VCaP (cell line): Measurements from ENCODE around the gene PHF11.
"Not testable (repeated sequence)": the region's sequence is repeated elsewhere in the genome, so short reads cannot be mapped to it uniquely, and the experiment has no call there.

Experiments used
- H3K27ac ChIP-seq: fragments of 450-650 bp; 2 replicates; pipeline ENCODE4 v1.5.1; 2017
- TF ChIP-seq, protein P1 (sequence below): fragments of 450-650 bp; conservative IDR thresholded peaks from 2 replicates; pipeline ENCODE4 v1.5.1; 2017; ENCODE audit warnings: mild to moderate bottlenecking, moderate library complexity

PHF11 gene

DNA sequence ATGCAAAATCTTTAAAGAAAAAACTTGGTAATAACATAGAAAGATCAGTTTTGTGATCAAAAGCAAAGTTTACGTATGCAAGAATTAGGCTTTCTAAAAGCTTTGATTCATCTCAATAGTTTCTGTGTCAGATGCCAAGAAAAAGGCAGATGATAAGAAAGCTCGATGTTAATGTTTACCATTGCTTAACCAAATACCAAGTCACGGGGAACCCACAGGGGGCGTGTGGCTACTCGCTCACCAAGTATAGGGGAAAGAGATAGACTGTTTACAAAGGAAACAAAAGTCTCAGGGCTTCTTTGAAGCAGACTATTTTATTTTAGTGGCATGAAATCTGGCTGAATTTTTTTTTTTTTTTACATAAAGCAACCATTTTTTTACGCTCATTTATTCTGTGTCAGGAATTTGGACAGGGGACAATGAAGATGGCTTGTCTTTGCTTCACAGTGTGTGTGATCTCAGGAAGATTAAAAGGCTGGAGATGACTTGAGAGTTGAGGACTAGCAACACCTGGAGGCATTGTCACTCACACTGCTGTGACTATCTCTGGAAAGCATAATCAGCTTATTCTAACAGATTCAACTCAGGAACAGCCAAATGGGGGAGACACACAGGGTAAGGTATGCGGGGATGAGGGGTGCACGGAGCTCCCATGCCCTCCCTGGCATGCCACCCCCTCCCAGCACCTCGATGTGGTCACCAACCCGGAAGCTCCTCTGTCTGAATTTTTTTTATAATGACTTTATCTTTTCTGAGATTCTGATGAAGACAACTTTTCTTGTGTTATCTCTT lies 64.7 kb downstream of the PHF11 start:
- peak overlapping the region; percentile 85 for H3K27ac ChIP-seq

DNA sequence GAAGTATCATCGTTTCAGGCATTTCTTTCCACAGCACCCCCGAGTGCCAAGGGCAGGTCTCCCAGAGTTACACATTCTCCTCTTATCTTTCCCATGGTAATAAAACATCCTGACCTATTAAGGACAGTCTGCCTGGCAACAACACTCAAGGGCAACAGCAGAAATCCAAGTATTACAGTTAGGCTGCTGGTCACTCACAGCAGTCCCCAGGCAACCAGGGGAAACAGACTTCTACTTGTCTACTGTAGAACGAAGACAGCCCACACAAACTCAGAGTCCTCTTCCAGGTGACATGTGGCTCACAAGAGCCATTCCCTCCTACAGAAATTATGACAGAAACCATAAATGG lies 65.3 kb downstream of the PHF11 start:
- H3K27ac ChIP-seq = peak overlapping the region; percentile 85
- TF ChIP-seq, protein P1, sequence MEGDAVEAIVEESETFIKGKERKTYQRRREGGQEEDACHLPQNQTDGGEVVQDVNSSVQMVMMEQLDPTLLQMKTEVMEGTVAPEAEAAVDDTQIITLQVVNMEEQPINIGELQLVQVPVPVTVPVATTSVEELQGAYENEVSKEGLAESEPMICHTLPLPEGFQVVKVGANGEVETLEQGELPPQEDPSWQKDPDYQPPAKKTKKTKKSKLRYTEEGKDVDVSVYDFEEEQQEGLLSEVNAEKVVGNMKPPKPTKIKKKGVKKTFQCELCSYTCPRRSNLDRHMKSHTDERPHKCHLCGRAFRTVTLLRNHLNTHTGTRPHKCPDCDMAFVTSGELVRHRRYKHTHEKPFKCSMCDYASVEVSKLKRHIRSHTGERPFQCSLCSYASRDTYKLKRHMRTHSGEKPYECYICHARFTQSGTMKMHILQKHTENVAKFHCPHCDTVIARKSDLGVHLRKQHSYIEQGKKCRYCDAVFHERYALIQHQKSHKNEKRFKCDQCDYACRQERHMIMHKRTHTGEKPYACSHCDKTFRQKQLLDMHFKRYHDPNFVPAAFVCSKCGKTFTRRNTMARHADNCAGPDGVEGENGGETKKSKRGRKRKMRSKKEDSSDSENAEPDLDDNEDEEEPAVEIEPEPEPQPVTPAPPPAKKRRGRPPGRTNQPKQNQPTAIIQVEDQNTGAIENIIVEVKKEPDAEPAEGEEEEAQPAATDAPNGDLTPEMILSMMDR = no peak

More for the DNA sequence above, 64.7 kb downstream of the PHF11 start:
- TF ChIP-seq, protein P1 = peak; percentile 67

DNA sequence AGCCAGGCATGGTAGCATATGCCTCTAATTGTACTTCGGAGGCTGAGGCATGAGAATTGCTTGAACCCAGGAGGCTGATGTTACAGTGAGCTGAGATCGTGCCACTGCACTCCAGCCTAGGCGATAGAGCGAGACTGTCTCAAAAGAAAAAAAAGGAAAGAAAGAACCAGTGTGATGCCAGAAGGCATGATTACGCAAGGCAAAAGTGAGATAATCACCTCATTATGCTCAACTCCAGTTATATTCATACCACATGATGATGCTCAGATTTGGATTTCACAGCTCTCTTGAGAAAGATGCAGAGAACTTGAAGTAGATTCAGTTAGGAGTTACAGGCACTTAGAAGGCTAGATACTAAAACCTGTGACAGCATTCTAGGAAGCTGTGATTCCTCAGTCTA lies 67.8 kb downstream of the PHF11 start:
- no peak overlapping the region for H3K27ac ChIP-seq
- TF ChIP-seq, protein P1 = no peak

- not testable (repeated sequence) for H3K27ac ChIP-seq
These were observed 69.7 kb downstream of the PHF11 start for GRCh38 chr13:49565461-49565860.

DNA sequence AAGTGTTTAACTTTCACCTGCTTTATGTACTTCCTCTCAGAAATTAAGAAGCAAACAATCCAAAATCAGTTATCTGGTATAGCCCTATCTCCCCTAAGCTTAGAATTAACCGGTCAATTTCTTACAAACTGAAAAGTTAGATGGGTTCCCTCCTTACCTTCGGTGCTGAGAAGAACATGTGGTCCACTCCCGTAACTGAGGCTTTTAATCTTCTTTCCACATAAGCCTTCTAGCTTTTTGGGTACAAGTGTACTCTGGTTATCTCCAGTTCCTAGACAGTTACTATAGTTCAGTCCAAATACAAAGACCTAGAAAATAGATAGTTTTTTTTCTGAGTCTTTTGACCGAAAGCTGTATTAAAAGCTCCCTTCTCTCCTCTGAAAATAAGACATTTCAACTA lies 70.7 kb downstream of the PHF11 start:
- H3K27ac ChIP-seq = no peak overlapping the region
- TF ChIP-seq, protein P1 = no peak

DNA sequence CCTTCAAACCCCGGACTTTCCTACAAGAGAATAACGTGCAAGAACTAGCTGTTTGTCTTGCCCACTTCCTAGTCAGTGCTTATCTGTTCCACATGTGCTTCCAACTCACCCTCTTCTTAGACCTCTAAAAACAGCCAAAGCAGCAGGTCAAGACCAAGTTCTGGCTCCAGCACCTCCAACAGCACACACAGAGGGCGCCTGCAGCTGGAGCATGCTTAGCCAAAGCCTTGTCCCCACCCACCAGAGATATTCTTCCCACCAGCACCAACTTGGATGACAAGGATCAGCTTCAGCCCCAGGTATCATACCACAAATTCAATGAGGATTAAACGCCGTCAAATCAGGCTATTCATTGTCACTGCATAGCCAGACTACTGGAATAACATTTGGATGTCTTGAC lies 71.7 kb downstream of the PHF11 start:
- H3K27ac ChIP-seq = no peak overlapping the region
- TF ChIP-seq, protein P1 = no peak

DNA sequence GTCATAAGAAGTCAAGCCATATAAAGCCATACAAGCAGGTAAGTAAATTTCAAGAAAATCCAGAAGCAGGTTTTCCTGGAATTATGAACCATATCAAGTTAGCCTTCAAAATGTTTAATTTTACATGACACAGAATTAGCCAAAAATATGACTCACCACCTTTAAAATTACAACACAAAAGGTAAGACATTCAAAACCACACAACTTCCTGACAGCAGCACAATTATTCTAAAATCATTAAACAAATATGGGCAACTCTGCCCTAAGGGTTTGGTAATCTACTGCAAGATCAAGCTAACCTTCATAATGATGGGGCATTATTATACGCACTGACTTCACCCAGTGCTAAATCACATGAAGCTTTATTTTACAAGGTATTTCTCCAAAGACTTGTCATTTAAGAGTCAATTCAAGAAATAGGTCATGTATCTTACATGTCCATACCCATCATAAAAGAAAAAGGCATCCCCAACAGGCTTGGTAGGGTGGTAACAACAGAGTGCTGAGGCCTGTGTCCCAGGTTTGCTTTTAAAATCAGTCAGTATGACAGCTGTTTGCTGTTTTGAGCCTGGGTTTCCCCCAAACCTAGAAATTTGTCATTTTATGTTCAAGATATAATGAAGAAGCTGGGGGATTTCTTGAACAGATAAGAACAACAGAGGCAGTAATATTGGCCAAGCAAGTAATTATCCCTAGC lies 74.4 kb downstream of the PHF11 start:
- H3K27ac ChIP-seq = no peak overlapping the region
- TF ChIP-seq, protein P1 = no peak
